ENCODE results near the gene JAK2. TPM values are rescaled to one million over a fixed set of nuclear protein-coding genes. Genes with fewer than 3 reads are reported as not detected.

Gene JAK2
- polyA plus RNA-seq, 2 of the 4 experiments (the other 2 are of a cell fraction), result 2.9 to 7.7 TPM

GRCh38 chr9:5122116-5122515, 137.0 kb downstream of the JAK2 start:
- ATAC-seq (no peak), FAIRE-seq (no peak), DNase-seq (ENCODE audit: low read depth in 1 of 2, low spot score in 1 of 2) (no peak)
- WGBS (ENCODE audit: missing lambda C conversion rate), result 62% methylated on average over 1 of the region's 1 CpG
- H3K27ac ChIP-seq, result no peak overlapping the region
- H3K4me2 ChIP-seq, result no peak overlapping the region
- ChIA-PET CTCF (no interaction called here), POLR2A (no interaction called here)
- H3K9me3 ChIP-seq, result no peaks in the 10 kb centered on the region
- H3K4me1 ChIP-seq, result no peaks in the 10 kb centered on the region
- TF ChIP-seq RARB (CRISPR knock-in tag; IDR thresholded peaks at IDR 0.05) (no peak), ZSCAN20 (CRISPR knock-in tag; IDR thresholded peaks at IDR 0.05) (no peak), CHD4 (IDR thresholded peaks at IDR 0.05; ENCODE audit: borderline replicate concordance) (no peak), EHF (CRISPR knock-in tag; IDR thresholded peaks at IDR 0.05) (no peak), MAX (IDR thresholded peaks at IDR 0.05) (no peak), FOSL2 (IDR thresholded peaks at IDR 0.05) (no peak), FOSL2 (CRISPR knock-in tag; IDR thresholded peaks at IDR 0.05) (no peak), BCL3 (IDR thresholded peaks at IDR 0.05) (no peak), CEBPB (IDR thresholded peaks at IDR 0.05) (no peak), SMC3 (IDR thresholded peaks at IDR 0.05) (no peak), SREBF2 (IDR thresholded peaks at IDR 0.05) (no peak), HES2 (IDR thresholded peaks at IDR 0.05) (no peak), KDM1A (IDR thresholded peaks at IDR 0.05; ENCODE audit: low read depth) (no peak), CTCF (IDR thresholded peaks at IDR 0.05) (no peak), TFCP2L1 (CRISPR knock-in tag; IDR thresholded peaks at IDR 0.05) (no peak), TP53 (CRISPR knock-in tag; IDR thresholded peaks at IDR 0.05) (no peak), NFE2L2 (conservative IDR thresholded peaks at IDR 0.05; ENCODE audit: low read length) (no peak), RAD21 (conservative IDR thresholded peaks at IDR 0.05 in 1 of 2, IDR thresholded peaks at IDR 0.05 in 1 of 2) (no peak), HDAC2 (IDR thresholded peaks at IDR 0.05) (no peak), RNF2 (IDR thresholded peaks at IDR 0.05; ENCODE audit: borderline replicate concordance, low read depth) (no peak), HOXA7 (CRISPR knock-in tag; IDR thresholded peaks at IDR 0.05) (no peak)
- H3K4me3 ChIP-seq, result no peak overlapping the region

GRCh38 chr9:5122516-5122915, 137.4 kb downstream of the JAK2 start:
- Histone ChIP-seq H3K9me3 (no peaks in the 10 kb centered on the region), H3K4me3 (no peak overlapping the region), H3K4me1 (no peaks in the 10 kb centered on the region), H3K4me2 (no peak overlapping the region), H3K27ac (no peak overlapping the region)
- peak; percentile 80 for TF ChIP-seq MAFK (IDR thresholded peaks at IDR 0.05; ENCODE audit: partially characterized antibody)
- TF ChIP-seq USF2 (IDR thresholded peaks at IDR 0.05), result no peak
- DNase-seq (ENCODE audit: low read depth in 1 of 2, low spot score in 1 of 2) (no peak), FAIRE-seq (no peak), ATAC-seq (no peak)
- CTCF ChIA-PET, result no interaction called here
- POLR2A ChIA-PET, result no interaction called here
- 72% methylated on average over 3 of the region's 3 CpGs for WGBS (ENCODE audit: missing lambda C conversion rate)

Measured in A549 (cell line).